IPS DF 4.7 (cell line): Measurements from ENCODE around the gene PARP3.

Source experiments
- DNase-seq: peaks from one replicate; pipeline ENCODE4 v3.0.0-alpha.2; 2013; ENCODE audit warnings: low spot score; ENCODE audit errors: extremely low read depth

The PARP3 gene

DNA sequence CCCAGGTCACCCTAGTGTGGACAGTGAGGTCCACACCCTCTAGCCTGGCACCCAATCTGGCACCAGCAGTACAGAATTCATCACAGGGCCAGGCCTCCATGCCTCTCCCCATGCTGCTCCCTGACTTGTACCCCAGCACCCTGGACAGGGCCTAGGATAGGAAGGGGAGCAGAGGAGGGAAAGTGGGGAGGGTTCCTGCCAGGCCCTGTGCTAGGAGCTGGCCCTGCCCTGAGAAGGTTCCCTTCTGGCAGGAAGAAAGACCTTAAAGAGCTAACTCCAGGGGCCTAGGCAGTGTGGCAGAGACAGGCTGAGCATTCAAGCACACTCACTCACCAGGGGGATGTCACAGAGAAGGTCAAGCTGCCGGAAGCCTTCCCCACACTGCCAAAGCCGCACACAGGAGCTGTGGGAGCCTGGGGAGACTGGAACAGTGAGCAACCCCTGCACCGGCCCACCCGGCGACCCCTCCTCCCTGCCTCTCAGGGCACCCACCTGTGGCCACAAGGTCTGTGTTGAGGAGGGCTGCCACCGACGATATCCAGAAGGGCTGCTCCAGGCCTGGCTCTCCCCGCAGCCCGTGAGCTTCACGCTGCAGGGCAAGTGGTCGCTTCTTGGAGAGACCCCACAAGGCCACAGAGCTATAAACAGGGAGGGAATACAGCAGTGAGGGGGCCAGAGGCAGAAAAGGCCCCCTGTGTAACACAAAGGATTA is 7.9 kb upstream of the PARP3 start:
- no peak for DNase-seq

- DNase-seq: no peak
Measured at GRCh38 chr3:51934991-51935885, 6.9 kb upstream of the PARP3 start.

GRCh38 chr3:51935886-51936755 is 6.0 kb upstream of the PARP3 start:
- DNase-seq: no peak

- no peak for DNase-seq
Measured at GRCh38 chr3:51937014-51937413, 5.1 kb upstream of the PARP3 start.

GRCh38 chr3:51937611-51938450 is 4.3 kb upstream of the PARP3 start:
- no peak for DNase-seq

DNA sequence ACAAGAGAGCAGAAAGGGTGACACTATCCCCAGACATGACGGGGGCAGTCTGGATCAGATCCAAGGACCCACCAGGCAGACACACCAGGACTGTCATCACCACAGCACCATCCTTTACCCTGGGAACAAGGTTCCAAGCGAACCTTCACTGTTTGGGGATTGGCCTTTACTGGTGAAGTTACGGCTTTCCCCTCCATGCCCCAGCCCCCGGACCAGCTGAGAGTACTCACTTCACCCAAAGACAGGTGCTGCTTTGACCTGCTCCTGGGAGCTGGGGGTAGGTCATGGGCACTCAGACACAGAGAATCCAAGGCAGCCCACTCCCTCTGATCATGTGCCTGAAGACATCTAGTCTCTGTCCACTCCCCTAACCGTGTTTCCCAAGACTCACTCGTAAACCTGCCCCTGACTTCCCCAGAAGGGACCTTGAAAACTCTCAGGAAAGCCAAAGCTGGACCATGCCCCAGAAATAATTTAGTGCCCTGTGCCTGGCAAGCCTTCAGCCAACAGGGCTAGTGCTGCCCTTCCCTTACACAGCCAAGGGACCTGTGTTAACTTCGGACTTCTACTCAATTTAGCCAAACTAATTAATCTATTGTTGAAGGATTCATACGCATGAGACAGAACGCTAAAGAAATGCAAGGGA is 3.3 kb upstream of the PARP3 start:
- DNase-seq: no peak

- no peak for DNase-seq
Measured at GRCh38 chr3:51940648-51941462, 1.3 kb upstream of the PARP3 start.

DNA sequence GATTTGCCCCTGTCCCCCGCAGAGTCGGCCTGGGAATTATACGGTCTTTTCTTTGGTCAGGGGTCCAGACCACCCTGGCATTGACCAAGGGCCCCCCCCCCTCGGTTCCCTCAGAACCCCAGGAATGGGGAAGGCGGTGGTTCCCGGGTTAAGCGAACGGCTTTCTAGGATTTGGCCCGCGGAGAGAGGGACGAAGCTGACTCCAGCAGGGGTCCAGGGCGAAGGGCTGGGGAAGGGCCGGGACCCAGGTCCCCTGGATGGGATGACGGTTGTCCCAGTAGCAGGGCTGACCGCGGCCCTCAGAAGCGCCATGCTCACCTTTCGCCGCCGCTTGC is 733 bp upstream of the PARP3 start:
- no peak for DNase-seq

DNA sequence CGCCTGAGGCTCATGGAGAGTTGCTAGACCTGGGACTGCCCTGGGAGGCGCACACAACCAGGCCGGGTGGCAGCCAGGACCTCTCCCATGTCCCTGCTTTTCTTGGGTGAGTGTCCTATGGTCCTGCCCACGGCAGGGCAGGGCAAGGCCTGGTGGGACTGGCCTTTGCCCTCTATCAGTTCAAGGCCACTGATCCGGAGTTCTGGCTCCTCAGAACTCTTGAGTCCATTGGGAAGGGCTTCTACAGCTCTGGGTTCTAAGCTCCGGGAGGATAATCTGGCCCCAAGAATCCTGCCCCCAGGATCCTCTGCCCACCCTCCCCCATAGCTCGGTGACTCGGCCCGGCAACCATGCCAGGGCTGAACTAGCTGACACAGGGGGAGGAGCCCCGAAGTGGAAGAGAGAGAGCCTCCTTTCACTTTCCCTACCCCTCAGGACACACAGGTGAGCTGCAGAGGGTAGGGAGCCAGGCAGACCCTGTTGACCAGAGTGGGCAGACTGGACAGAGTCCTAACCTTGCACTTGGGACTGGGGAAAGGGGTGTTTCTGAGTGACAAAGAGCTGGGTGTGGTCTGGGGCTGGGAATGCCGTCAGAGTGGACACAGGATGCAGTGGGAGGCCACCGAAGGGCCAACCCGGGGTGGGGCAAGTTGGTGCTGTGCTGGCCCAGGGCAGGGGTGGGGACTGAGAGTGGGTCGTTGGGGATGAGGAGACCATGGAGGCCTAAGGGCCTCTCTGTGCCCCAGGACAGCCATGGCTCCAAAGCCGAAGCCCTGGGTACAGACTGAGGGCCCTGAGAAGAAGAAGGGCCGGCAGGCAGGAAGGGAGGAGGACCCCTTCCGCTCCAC is 664 bp downstream of the PARP3 start:
- no peak for DNase-seq

DNA sequence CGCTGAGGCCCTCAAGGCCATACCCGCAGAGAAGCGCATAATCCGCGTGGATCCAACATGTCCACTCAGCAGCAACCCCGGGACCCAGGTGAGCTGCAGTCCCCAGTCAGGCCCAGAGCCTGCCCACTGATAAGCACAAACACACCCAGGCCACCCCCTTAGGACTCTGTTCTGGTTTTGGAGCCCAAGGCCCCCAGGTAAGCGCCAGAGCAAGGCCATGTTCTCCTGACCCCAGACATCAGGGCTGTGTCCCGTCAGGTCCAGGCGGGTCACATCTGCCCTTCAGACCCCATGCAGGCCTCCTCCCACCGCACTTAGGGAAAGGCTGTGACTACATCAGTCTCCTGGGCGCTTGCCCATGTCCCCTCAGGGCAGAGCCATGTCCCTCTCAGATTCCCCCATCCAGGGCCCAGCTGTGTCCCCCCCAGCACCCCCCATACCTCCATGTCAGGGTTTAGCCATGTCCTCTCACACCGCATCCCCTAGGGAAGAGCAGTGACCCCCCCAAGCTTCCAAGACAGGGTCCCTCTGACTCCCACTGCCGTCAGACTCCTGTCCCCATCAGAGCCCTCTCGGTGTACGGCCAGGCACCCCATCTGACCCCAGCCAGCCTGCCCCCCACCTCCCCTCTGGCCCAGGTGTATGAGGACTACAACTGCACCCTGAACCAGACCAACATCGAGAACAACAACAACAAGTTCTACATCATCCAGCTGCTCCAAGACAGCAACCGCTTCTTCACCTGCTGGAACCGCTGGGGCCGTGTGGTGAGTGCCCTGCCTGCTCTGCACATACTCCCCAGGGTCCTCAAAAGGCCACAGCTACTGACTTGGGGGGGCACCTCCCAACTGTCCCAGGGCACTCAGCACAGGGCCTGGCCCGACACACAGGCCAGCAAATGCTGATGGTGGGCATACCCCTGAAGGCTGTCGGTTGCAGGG is 1.6 kb downstream of the PARP3 start:
- DNase-seq: no peak

DNA sequence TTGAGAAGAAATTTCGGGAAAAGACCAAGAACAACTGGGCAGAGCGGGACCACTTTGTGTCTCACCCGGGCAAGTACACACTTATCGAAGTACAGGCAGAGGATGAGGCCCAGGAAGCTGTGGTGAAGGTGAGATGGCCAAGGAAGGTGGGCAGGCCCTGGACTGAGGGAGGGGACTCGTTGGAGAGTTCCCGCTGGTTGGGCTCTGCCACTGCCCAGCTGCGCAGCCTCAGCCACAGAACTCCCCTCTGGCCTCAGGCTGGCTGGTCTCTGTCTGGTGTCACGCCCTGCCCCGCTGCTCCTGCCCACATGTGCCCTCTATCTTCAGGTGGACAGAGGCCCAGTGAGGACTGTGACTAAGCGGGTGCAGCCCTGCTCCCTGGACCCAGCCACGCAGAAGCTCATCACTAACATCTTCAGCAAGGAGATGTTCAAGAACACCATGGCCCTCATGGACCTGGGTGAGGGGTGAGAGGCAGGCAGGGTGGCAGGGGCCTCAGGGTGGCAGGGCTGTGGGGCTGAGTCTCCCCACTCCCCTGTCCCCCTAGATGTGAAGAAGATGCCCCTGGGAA is 2.4 kb downstream of the PARP3 start:
- no peak for DNase-seq

- DNase-seq: no peak
Measured at GRCh38 chr3:51945031-51945840, 3.1 kb downstream of the PARP3 start.

- DNase-seq: no peak
Measured at GRCh38 chr3:51945926-51946705, 4.0 kb downstream of the PARP3 start.

DNA sequence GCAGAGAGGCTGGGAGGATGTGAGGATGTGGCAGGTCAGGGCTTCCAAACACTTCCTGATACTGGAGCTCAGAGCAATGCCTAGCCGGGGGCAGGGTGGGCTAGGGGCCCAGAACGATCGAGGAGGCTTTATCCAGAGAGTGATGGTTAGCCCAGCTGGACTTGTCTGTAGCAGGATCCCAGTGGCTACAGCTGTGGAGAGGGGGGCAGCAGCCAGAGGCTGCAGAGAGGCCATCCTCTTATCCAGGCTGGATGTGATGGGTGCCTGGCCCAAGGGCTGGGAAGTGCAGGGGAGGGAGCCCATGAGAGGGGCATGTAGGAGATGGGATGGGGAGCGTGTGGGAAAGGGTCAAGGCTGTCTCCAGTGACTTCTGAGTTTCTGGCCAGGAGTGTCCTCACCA is 4.6 kb downstream of the PARP3 start:
- no peak for DNase-seq

DNA sequence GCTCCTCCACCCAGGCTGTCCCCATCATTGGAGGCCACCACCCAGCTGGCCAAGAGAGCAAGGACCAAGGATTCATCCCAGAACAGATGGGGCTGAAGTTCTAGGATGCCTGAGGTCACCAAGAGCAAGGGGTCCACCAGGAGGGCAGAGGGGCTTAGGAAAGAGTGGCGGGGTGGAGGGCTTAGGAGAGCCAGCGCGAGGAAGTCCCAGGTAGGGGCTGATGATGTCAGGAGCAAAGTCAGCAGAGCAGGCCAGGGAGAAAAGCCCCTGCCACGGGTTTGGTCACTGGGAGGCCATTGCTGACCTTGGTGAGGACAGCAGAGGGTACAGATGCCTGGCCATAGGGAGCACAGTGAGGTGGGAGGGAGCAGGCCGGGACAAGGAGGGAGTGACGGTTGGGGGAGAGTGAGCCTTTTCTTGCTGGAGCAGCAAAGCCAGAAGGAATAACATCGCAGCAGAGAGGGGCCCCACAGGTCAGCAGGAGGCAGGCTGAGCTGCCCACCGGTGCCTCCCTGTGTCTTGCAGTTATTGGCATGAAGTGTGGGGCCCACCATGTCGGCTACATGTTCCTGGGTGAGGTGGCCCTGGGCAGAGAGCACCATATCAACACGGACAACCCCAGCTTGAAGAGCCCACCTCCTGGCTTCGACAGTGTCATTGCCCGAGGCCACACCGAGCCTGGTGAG is 5.2 kb downstream of the PARP3 start:
- DNase-seq: no peak
